HCT116 (cell line): ENCODE results near the gene RIPK4. TPM values are rescaled to one million over a fixed set of nuclear protein-coding genes. Genes with fewer than 3 reads are reported as not detected.

Source experiments
- ATAC-seq: fragments of 200-7000 bp; cut with Tn5 transposase; 2 replicates; pipeline ENCODE4 v1.9.1; 2020; ENCODE audit warnings: mild to moderate bottlenecking, moderate library complexity
- BruUV-seq: library from RNA; stranded (reverse); fragments of 400-500 nt; replicated peaks from 2 replicates; lab custom pipeline; 2021; lab: Mats Ljungman, UMichigan
- CTCF ChIA-PET: fragments of 300-600 bp; sonication (Branson Sonifier 250); formaldehyde crosslinking; loops from one replicate; lab custom pipeline; 2021; ENCODE audit warnings: antibody characterized with exemption; lab: Charles Lee
- POLR2A ChIA-PET: fragments of 300-600, 350-600 bp; sonication (Branson Sonifier 250); formaldehyde crosslinking; loops from one replicate; lab custom pipeline; 2021; ENCODE audit warnings: antibody characterized with exemption; lab: Charles Lee
- RAD21 ChIA-PET, 2 experiments: fragments of 300-600 bp; sonication (Branson Sonifier 250); formaldehyde crosslinking; loops; one replicate each; lab custom pipeline; 2023; ENCODE audit warnings: low total read pairs in 2 of 2; ENCODE audit not compliant: uncharacterized antibody in 2 of 2, unreplicated experiment in 2 of 2, low non-redundant PET in 1 of 2; lab: Charles Lee
- DNase-seq: peaks from one replicate; pipeline ENCODE4 v3.0.0-alpha.2; 2010; ENCODE audit warnings: low read depth, low spot score
- H2AFZ ChIP-seq: fragments of 200-600 bp; shearing (Covaris generic), sonication (generic); 2 replicates; pipeline ENCODE4 v1.6.1; 2017; ENCODE audit warnings: low read depth, mixed run types, mixed read lengths, antibody characterized with exemption, low read length; ENCODE audit not compliant: poor library complexity, severe bottlenecking
- H3K27ac ChIP-seq: 2 replicates; pipeline ENCODE4 v1.5.1; 2012; ENCODE audit warnings: low read depth, low read length
- H3K27me3 ChIP-seq: fragments of 200-600 bp; sonication (generic); 2 replicates; pipeline ENCODE4 v1.6.1; 2016; ENCODE audit warnings: mixed run types, low read length, mixed read lengths; ENCODE audit not compliant: insufficient read depth
- H3K36me3 ChIP-seq, 2 experiments: fragments of 200-500 bp in 1 of 2; fragments of 200-600 bp in 1 of 2; sonication (Bioruptor generic) in 1 of 2; sonication (generic) in 1 of 2; 2 replicates each; pipeline versions ENCODE4 v1.5.1 to v1.6.1; 2014 to 2016; ENCODE audit warnings: low read length in 2 of 2, inconsistent platforms in 1 of 2, mixed read lengths in 1 of 2, mixed run types in 1 of 2; ENCODE audit not compliant: insufficient read depth in 2 of 2, control insufficient read depth in 1 of 2
- H3K4me1 ChIP-seq, 2 experiments: fragments of 200-600 bp in 1 of 2; sonication (generic) in 1 of 2; 2 replicates each; pipeline versions ENCODE4 v1.5.1 to v1.6.1; 2012 to 2017; ENCODE audit warnings: low read length in 2 of 2, inconsistent platforms in 1 of 2, mild to moderate bottlenecking in 1 of 2, mixed read lengths in 1 of 2, mixed run types in 1 of 2, moderate library complexity in 1 of 2; ENCODE audit not compliant: insufficient read depth in 2 of 2, control insufficient read depth in 1 of 2
- H3K4me2 ChIP-seq: fragments of 200-600 bp; sonication (generic); 2 replicates; pipeline ENCODE4 v1.6.1; 2017; ENCODE audit warnings: mixed run types, low read length, mixed read lengths
- H3K4me3 ChIP-seq, 2 experiments: fragments of 200-600 bp in 1 of 2; sonication (generic) in 1 of 2; replicated peaks in 1 of 2; 2 replicates each; pipeline ENCODE4 v1.5.1; 2011 to 2016; ENCODE audit warnings: low read length in 2 of 2, control low read depth in 1 of 2, low read depth in 1 of 2, mild to moderate bottlenecking in 1 of 2, mixed read lengths in 1 of 2, mixed run types in 1 of 2
- H3K79me2 ChIP-seq: fragments of 200-600 bp; sonication (generic); 2 replicates; pipeline ENCODE4 v1.6.1; 2017; ENCODE audit warnings: mild to moderate bottlenecking, mixed run types, low read length, moderate library complexity, mixed read lengths; ENCODE audit not compliant: insufficient read depth
- H3K9ac ChIP-seq: fragments of 200-600 bp; sonication (generic); 2 replicates; pipeline ENCODE4 v1.6.1; 2016; ENCODE audit warnings: low read length, mixed read lengths
- H3K9me2 ChIP-seq: fragments of 200-600 bp; sonication (generic), shearing (Covaris generic); 2 replicates; pipeline ENCODE4 v1.6.1; 2017; ENCODE audit warnings: mixed run types, mild to moderate bottlenecking, moderate library complexity; ENCODE audit not compliant: insufficient read depth
- H3K9me3 ChIP-seq, 2 experiments: fragments of 200-500 bp in 1 of 2; fragments of 200-600 bp in 1 of 2; sonication (Bioruptor generic) in 1 of 2; sonication (generic) in 1 of 2; 2 replicates each; pipeline ENCODE4 v1.6.1; 2014 to 2017; ENCODE audit warnings: low read length in 2 of 2, mixed read lengths in 2 of 2, inconsistent platforms in 1 of 2, low read depth in 1 of 2, mild to moderate bottlenecking in 1 of 2, mixed run types in 1 of 2, moderate library complexity in 1 of 2; ENCODE audit not compliant: control insufficient read depth in 1 of 2, insufficient read depth in 1 of 2
- H4K20me1 ChIP-seq: fragments of 200-600 bp; sonication (generic), shearing (Covaris generic); 2 replicates; pipeline ENCODE4 v1.6.1; 2017; ENCODE audit warnings: mixed run types, mild to moderate bottlenecking, moderate library complexity; ENCODE audit not compliant: insufficient read depth
- ATF3 ChIP-seq: IDR thresholded peaks from 2 replicates; pipeline ENCODE4 v1.6.1; 2012
- CEBPB ChIP-seq: IDR thresholded peaks from 2 replicates; pipeline ENCODE4 v1.6.1; 2012; ENCODE audit warnings: low read depth
- CTCF ChIP-seq, 3 experiments: fragments of 200-600 bp in 1 of 3; sonication (generic) in 1 of 3; IDR thresholded peaks in 2 of 3; conservative IDR thresholded peaks in 1 of 3; 2 replicates each; pipeline ENCODE4 v1.5.1; 2012 to 2017; ENCODE audit warnings: low read depth in 2 of 3, low read length in 2 of 3, antibody characterized with exemption in 1 of 3, borderline replicate concordance in 1 of 3, control low read depth in 1 of 3, mild to moderate bottlenecking in 1 of 3, mixed read lengths in 1 of 3, mixed run types in 1 of 3, moderate library complexity in 1 of 3; ENCODE audit not compliant: insufficient read depth in 1 of 3
- FOSL1 ChIP-seq: IDR thresholded peaks from 2 replicates; pipeline ENCODE4 v1.6.1; 2012; ENCODE audit warnings: low read depth
- JUND ChIP-seq: IDR thresholded peaks from 2 replicates; pipeline ENCODE4 v1.6.1; 2012
- MAX ChIP-seq: IDR thresholded peaks from 2 replicates; pipeline ENCODE4 v1.6.1; 2012
- POLR2A ChIP-seq: IDR thresholded peaks from 2 replicates; pipeline ENCODE4 v1.7.0; 2011; ENCODE audit warnings: borderline replicate concordance; ENCODE audit not compliant: insufficient read depth, insufficient read length; ENCODE audit errors: extremely low read depth
- POLR2AphosphoS5 ChIP-seq: IDR thresholded peaks from 2 replicates; pipeline ENCODE4 v1.6.1; 2011; ENCODE audit warnings: mild to moderate bottlenecking, low read depth, low read length, moderate library complexity
- REST ChIP-seq: IDR thresholded peaks from 2 replicates; pipeline ENCODE4 v1.6.1; 2012; ENCODE audit warnings: low read depth
- YY1 ChIP-seq: IDR thresholded peaks from 2 replicates; pipeline ENCODE4 v1.6.1; 2011; ENCODE audit warnings: low read length, low read depth, moderate library complexity, mild to moderate bottlenecking; ENCODE audit not compliant: insufficient replicate concordance; ENCODE audit errors: extremely low read depth
- ZBTB33 ChIP-seq: IDR thresholded peaks from 2 replicates; pipeline ENCODE4 v1.6.1; 2011; ENCODE audit warnings: mild to moderate bottlenecking, low read length, moderate library complexity; ENCODE audit not compliant: insufficient replicate concordance; ENCODE audit errors: extremely low read depth
- intact Hi-C: fragments of 100-400 bp; cut with micrococcal nuclease; formaldehyde crosslinking; loops from 2 replicates; pipeline ENCODE4 v1.10.0; 2022
- total RNA-seq: library from RNA; stranded (reverse); gene quantifications from one replicate; pipeline ENCODE4 v1.2.1, GENCODE V29; 2021; ENCODE audit not compliant: unreplicated experiment

The RIPK4 gene
- total RNA-seq, 1 experiment from 2014 or later, result 9.9 TPM

GRCh38 chr21:41752231-41752681 lies 14.6 kb downstream of the RIPK4 start (continued):
- TF ChIP-seq CTCF (IDR thresholded peaks at IDR 0.05 in 2 of 3, conservative IDR thresholded peaks at IDR 0.05 in 1 of 3; ENCODE audit: borderline replicate concordance in 1 of 3, insufficient read depth in 1 of 3, low read depth in 2 of 3, low read length in 2 of 3) (no peak), YY1 (no peak), JUND (peak; percentile 53), CEBPB (peak; percentile 36; the same call in 1 of the 2 replicates), FOSL1 (peak; percentile 27; the same call in 1 of the 2 replicates), ZBTB33 (no peak), POLR2A (no peak)

- Histone ChIP-seq H3K4me1 (peaks cover 35 to 43% of the 10 kb centered on the region in 2 experiments), H3K4me3 (no peak overlapping the region), H3K4me2 (peak overlapping the region; percentile 67), H3K79me2 (peaks cover 59% of the 10 kb centered on the region; the same call in 1 of the 2 replicates), H3K27ac (no peak overlapping the region), H3K9me2 (no peaks in the 10 kb centered on the region), H3K27me3 (no peaks in the 10 kb centered on the region), H3K9me3 (no peaks in the 10 kb centered on the region), H3K36me3 (peaks cover 16 to 28% of the 10 kb centered on the region in 2 experiments), H2AFZ (no peak overlapping the region), H3K9ac (no peak overlapping the region; the same call in 1 of the 2 replicates), H4K20me1 (peaks cover 5% of the 10 kb centered on the region)
- BruUV-seq, result no TSS peak
- ChIA-PET POLR2A (no interaction called here), RAD21 (interaction anchor here in 1 of 2 experiments (0.7 kb wide), 1 partner anchor 98 kb away, joined by 3 read pairs; no protein-coding TSS in a partner anchor), CTCF (interaction anchor here (0.7 to 1.4 kb wide), 3 partner anchors 17 to 139 kb away, joined by 3 to 4 read pairs (median 4); no protein-coding TSS in a partner anchor)
- DNase-seq (no peak), ATAC-seq (no peak)
- intact Hi-C loops, result no loop called here
- TF ChIP-seq YY1 (no peak), POLR2AphosphoS5 (no peak), REST (no peak), MAX (no peak), ATF3 (no peak)
Observed at GRCh38 chr21:41751611-41752011, 15.2 kb downstream of the RIPK4 start.
